HG02970 (cell line): ENCODE measurements around the gene PODXL.
"Not testable (repeated sequence)": the region's sequence is repeated elsewhere in the genome, so short reads cannot be mapped to it uniquely, and the experiment has no call there.

ENCODE experiments used
- ATAC-seq: cut with Tn5 transposase; IDR thresholded peaks from one replicate; pipeline ENCODE4 v1.9.1; 2021; ENCODE audit warnings: mild to moderate bottlenecking, moderate library complexity, moderate number of reproducible peaks; ENCODE audit not compliant: unreplicated experiment, low FRiP score

The PODXL gene

GRCh38 chr7:131497454-131497853 lies 59.0 kb downstream of the PODXL start:
- ATAC-seq, result no peak

DNA sequence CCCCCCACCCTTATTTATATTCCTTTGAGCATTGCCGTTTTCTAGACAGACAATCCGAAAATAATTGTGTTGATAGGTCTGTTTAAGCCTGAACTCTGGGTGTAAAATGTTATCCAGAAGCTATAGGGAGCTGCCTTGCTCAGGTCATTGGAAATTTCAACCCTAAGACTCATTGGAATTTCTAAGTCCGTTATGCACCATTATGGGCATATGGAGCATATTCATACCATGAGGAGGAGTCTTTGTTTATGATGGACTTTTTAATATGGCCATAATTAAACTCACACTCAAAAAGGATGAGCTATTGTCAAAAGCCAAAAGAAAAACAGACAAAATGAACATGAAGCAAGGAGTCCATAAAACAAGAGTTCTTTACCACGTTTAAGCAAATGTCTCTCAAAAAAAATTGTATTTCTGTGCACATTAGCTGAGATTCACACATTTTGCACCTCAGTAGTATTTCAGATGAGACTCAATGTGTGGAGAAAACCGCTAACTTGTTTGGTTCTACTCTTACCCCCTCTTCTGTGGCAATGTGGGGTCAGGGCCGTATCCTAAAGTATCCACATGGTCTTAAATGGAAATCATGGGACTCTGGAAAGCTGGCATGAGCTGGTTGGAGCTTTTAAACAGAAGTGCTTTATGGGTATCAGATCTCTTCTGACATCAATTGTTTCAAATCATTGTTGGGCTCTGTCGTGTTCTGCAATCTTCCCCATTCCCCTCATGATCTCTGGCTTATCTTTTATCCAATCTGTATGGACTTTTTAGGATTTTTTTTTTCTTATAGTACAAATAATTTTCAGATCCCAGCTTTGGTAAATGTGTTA lies 60.5 kb downstream of the PODXL start:
- no peak for ATAC-seq

GRCh38 chr7:131494182-131494581 lies 62.2 kb downstream of the PODXL start:
- ATAC-seq, result no peak

GRCh38 chr7:131493581-131493980 lies 62.8 kb downstream of the PODXL start:
- ATAC-seq, result no peak

GRCh38 chr7:131493081-131493480 lies 63.3 kb downstream of the PODXL start:
- no peak for ATAC-seq

DNA sequence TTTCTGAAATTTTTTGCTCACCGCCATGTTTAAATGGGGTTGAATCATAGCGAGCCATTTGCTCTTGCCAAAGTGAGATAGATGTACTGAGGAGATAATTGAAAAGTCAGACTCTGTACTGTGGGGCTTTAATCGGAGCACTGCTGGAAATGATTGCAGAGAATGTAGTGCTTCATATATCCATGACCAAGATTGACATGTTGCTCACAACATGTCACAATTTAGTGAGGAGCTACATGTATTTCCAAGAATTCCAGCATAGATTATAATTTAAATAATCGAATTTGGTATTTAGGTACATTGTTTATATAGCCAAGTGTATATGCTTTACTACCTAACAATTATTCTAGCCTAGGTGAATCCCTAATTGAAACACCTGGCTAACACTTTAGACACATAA lies 66.5 kb downstream of the PODXL start:
- ATAC-seq, result no peak

DNA sequence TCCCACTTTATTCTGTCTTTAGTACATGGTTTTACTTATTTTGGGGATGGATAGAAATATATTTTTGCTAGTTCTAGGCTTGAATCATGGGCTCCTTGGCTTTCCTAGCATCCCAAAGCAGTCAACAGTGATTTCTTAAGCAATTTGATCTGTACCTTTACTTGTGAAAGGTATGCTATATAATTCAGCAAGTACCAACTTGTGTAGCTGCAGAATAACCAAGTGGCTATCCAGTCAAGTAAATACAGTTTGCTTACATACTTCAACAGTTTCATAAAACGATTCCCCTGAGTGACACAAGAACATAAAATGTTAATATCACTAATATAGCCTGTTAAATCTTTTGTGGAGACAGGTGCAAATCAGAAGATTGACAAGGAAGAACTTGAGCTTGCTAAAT lies 67.2 kb downstream of the PODXL start:
- ATAC-seq, result no peak

- ATAC-seq, result no peak
Measured at GRCh38 chr7:131488361-131488760, 68.1 kb downstream of the PODXL start.

DNA sequence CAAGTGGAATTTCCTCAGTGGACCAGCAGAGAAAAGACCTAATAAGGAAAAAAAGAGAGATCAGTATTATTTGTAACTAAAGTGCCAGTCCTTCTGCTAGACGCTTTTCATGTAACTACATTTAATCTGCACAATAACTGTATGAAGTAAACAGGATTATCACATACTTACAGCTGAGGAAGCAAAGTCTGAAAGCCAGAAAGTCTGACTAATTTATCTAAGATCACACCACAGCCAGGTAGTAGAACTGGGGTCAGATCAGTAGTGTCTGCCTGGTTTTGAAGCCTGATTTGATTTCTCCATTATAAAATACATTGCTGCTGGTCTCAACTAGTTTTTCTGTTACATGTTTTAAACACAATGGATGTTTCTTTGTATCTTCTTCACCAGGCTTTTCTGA lies 69.2 kb downstream of the PODXL start:
- ATAC-seq, result no peak

GRCh38 chr7:131486346-131486745 lies 70.1 kb downstream of the PODXL start:
- ATAC-seq, result no peak

DNA sequence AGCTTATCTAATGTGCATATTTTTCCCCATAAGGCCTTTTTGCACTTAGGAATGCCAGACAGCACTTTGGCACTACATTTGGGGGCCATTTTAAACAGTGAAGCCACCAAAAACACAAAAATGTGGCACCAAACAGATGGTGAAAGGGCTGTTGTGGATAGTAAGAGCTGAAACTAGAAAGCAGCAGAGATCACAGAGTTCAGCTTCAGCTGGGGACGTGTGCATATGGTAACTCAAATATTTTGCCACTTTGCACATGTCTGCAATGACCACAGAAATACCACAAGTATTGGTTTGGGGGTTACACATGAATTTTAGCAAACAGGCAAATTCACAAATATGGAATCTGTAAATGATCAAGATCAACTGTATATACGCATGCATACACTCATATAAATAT lies 72.8 kb downstream of the PODXL start:
- ATAC-seq, result no peak

GRCh38 chr7:131482800-131483199 lies 73.6 kb downstream of the PODXL start:
- no peak for ATAC-seq

GRCh38 chr7:131480384-131481315 lies 75.8 kb downstream of the PODXL start:
- ATAC-seq, result no peak

DNA sequence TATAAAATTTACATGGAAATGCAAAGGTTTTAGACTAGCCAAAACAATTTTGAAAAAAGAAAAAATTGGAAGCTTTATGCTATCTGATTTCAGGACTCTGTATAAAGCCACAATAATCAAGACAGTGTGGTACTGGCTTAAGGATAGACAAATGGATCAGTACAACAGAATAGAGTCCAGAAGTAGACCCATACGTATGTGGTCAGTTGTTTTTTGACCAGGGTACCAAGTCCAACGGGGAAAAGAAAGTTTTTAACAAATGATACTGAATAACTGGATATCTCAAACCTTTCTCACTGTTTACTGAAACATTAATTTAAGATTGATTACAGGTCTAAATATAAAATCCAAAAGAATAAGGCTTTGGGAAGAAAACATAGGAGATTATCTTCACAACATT lies 79.7 kb downstream of the PODXL start:
- ATAC-seq, result no peak

- no peak for ATAC-seq
Measured at GRCh38 chr7:131471250-131472004, 85.0 kb downstream of the PODXL start.

DNA sequence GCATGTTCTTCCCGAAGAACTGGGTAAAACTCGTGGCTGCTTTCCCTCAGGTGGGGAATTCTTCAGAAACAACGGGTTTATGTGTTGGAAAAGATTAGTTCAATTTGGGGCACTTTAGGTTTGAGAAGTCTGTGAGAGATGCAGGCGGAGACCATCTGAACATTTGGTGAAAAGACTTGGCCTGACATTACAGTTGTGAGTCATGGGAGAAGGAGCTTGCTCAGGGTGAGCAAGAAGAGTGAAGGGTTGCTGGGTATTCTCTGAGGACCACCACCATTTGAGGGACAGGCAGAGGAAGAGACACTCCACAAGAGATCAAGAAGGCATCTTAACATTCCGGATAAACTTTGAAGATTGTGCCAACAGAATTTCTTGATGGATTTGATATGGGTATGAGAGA lies 88.6 kb downstream of the PODXL start:
- ATAC-seq, result no peak

DNA sequence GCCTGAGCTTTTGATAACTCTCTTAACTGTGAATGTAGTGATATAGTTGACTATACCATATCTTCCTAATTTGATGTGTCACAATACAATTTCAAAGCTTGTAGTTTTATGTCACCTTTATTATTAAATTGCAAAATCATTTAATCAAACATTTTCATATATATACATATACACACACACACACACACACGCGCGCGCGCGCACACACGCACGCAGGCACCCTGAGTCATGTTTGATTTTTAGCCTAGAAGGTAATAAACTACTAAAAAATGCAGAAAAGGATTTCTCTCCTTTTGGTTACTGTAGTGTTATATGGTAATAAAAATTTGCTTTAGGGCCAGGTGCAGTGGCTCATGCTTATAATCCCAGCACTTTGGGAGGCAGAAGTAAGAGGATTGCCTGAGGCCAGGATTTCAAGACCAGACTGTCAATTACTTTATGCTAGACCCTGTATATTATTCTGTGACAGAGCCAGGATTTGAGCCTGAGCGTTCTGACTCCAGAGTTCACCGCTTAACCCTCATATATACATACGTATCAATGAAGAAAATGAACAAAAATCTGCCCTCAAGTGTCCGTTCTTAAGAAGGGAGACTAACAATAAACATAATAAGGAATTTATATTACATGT lies 89.6 kb downstream of the PODXL start:
- no peak for ATAC-seq

DNA sequence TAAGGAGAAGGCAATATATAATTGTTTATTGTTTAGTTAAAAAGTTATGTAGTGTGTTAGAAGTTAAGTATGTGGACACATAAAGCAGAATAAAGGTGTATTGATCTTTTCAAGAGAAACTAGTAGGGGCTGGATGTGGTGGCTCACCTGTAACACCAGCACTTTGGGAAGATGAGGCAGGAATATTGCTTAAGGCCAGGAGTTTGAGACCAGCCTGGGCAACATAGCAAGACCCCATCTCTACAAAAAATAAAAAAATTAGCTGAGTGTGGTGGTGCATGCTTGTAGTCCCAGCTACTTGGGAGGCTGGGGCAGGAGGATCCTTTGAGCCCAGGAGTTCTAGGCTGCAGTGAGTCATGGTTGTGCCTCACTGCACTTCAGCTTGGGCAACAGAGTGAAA lies 93.7 kb downstream of the PODXL start:
- not testable (repeated sequence) for ATAC-seq

DNA sequence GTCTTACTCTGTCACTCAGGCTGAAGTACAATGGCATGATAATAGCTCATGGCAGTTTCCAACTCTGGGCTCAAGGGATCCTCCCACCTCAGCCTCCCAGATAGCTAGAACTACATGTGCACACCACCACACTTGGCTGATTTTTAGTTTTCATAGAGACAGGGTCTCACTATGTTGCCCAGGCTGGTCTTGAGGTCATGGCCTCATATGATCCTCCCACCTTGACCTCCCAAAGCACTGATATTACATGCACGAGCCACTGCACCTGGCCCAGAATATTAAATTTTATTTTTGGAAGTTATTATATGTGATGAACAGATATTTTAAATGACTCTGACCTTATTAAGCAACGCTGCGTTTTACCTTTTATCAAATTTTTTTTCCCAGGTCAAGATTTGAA lies 94.4 kb downstream of the PODXL start:
- no peak for ATAC-seq

DNA sequence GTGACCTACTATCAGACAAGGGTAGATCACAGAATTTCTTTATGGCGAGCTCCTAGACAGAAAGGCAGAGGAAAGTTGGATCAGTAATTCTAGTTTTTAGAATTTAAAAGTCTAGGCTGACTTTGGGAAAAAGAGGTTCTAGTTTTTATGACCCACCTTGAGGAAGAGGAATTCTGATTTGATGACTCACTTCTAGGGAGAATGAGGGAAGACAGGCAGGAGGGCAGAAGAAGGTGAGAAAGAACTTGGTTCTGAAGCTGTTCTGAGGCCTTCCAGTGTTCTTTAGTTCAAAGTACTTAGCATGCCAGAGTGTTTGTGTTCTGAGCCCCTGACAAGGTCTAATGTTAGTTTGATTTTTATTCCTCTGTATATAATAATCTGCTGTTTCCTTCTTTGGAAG lies 97.2 kb downstream of the PODXL start:
- no peak for ATAC-seq
